GM12874 (cell line): ENCODE data around the gene RTKN2.

Source experiments
- TF ChIP-seq, protein P1 (sequence below): IDR thresholded peaks from 2 replicates; pipeline ENCODE4 v1.5.1; 2011; ENCODE audit warnings: low read depth, mild to moderate bottlenecking, control low read depth, low read length, moderate library complexity; ENCODE audit not compliant: insufficient read depth

RTKN2 gene

DNA sequence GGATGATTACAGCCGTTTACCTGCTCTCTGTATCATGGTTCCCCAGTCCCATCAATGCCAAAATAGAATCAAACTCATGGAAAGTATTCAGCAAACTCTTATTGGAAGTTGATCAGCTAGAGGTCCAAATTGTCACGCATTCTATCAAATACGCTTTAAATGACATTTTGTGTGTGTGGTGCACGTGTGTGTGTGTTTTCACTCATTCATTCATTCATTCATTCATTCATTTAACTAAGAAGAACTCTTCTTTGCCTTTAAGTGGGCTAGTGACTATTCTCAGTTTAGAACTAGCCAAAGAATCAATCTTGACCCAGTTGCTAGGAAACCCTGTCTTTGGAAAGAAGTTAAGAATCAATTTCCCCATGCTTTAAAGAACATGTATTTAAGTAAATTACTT is 102.8 kb downstream of the RTKN2 start:
- TF ChIP-seq, protein P1, sequence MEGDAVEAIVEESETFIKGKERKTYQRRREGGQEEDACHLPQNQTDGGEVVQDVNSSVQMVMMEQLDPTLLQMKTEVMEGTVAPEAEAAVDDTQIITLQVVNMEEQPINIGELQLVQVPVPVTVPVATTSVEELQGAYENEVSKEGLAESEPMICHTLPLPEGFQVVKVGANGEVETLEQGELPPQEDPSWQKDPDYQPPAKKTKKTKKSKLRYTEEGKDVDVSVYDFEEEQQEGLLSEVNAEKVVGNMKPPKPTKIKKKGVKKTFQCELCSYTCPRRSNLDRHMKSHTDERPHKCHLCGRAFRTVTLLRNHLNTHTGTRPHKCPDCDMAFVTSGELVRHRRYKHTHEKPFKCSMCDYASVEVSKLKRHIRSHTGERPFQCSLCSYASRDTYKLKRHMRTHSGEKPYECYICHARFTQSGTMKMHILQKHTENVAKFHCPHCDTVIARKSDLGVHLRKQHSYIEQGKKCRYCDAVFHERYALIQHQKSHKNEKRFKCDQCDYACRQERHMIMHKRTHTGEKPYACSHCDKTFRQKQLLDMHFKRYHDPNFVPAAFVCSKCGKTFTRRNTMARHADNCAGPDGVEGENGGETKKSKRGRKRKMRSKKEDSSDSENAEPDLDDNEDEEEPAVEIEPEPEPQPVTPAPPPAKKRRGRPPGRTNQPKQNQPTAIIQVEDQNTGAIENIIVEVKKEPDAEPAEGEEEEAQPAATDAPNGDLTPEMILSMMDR: no peak

DNA sequence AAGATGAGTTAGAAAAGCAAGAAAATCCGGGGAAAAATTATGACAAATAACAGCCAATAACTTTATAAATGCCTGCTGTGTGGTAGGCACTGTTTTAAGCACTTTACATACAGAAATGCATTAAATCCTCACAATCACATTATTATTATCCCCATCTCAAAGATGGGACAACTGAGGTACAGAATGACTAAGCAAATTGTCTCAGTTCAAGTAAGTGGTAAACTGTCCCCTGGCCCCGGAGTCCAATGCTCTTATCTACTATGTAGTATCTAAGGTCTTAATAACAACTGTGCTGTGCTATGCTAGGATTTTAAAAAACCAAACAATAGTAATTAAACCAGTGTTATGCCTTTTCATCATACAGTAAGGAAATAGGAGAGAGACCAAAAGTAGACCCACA is 105.6 kb downstream of the RTKN2 start:
- TF ChIP-seq, protein P1: no peak

DNA sequence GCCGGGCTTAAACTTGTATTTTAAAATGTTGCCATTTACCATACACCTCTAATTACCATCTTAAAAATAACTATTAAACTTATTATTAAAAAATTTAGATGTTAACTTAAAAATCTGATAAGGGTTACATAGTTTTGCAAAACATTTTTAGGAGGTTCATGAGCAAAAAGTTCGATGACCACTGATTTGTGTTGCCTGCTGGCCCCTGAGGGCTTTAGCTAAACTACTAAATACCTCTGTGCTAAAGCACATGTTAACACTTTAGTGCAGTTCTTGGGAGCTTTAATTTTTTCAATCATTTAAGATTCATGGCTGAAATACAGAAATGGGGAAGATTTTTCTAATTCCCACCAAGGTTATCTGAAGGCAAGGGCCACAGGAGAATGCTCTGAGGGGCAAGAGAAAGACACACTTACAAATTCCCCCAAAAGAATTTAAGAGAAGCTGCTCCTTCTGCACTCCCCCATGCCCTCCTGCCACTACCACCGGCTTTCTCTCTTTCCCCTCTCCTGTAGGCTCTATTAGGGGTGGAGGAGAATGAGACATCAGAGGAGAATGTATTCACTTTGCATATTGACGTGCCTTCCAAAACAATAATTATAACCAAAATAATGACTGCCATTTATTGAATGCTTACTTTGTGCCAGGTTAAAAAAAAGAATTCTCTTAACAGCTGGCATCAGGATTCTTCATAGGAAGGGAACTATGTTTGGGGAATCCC is 106.2 kb downstream of the RTKN2 start:
- TF ChIP-seq, protein P1: no peak

DNA sequence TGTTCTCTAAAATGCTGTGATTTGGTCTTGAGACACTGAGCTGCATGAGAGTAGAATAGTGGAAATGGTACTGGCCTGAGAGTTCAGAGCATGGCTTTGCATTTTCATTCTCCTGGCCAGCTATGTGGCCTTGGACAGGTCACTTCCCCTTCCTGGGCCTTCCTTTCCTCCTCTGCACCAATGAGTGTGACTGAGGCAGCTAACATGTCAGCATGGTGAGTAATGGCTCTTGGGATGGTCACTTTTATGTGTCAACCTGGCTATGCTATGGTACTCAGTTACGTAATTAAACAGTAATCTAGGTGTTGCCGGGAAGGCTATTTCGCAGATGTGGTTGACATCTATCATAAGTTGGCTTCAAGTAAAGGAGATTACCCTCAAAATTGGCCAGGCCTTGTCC is 109.3 kb downstream of the RTKN2 start:
- TF ChIP-seq, protein P1: no peak

DNA sequence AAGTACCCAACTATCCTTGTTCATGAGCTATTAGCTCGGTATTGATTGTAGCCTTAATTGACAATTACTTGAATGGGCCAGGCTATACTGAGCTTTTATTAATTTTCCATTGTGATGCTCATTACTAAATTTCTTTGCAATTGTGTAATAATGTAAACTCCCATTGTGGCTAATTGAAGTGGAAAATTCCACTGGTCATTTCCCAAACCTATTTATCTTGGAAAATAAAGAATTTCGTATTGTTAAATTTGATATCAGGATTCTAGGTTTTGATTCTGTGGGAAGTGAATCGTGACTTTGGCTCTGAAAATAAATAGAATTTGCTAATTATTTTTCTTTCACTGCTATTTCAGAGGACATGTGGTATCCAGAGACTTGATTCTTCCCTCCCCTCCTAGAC is 111.0 kb downstream of the RTKN2 start:
- TF ChIP-seq, protein P1: no peak

DNA sequence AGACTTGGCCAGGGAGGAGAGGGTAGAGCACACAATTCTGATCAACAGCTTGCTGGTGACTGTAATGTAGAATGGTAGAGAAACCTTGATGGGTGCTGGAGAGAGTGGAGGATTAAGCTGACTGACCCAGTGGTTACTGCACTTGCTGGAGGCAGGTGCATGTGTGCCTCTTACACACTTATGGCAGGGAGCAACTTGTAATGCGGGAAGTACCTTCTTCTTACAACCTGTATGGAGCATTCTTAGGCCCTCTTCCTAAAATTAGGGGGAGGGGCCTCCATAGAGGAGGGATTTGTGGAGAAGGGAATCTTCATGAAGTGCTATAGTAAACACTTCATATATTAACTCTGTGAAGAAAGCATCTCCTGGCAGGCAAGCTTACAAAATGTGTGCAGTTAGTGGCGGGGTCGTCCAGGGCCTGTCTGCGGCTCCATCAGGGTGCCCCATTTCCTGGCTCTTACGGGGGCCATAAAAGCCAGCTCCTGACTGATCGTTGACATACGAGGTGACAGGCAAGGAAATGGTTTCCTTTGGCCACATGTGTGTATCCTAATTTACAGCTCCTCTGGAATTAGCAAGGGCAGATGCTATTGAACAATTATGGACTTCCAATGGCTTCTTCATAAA is 113.5 kb downstream of the RTKN2 start:
- TF ChIP-seq, protein P1: no peak

DNA sequence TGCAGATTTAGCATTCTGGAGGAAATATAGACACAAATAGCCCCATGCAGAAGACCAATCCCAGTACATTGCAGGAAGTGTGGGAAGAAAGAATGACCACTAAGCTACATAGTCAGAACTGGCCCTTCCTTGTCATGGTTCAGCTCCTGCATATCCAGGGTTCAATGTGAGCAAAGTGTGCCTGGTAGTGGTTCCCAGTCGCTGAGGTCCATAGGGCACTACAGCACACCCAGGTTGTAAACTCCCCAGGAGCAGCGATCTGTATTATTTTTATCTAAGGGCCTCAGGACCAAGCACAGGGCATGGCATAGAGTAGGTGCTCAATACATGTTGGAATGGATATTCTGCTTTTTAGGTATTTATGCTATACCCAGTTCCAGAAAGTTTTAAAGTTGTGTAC is 114.4 kb downstream of the RTKN2 start:
- TF ChIP-seq, protein P1: no peak
